ENCODE measurements around the gene SIAE. TPM values are rescaled to one million over a fixed set of nuclear protein-coding genes. Genes with fewer than 3 reads are reported as not detected.

Gene SIAE
- total and polyA plus RNA-seq, 2 of the 8 experiments (the other 6 are each of a cell fraction or from before 2014, with no cell fraction given): 2.3 to 3.7 TPM

GRCh38 chr11:124638500-124638899 lies 35.0 kb downstream of the SIAE start (continued):
- TF ChIP-seq CHD1 (IDR thresholded peaks at IDR 0.05; ENCODE audit: low read depth, low read length) (no peak), ATF2 (IDR thresholded peaks at IDR 0.05; ENCODE audit: low read length) (no peak), ASH2L (IDR thresholded peaks at IDR 0.05; ENCODE audit: low read length) (no peak), POLR2A (IDR thresholded peaks at IDR 0.05; ENCODE audit: control extremely low read depth in 1 of 2, low read depth in 2 of 2, low read length in 2 of 2) (no peak), POU5F1 (IDR thresholded peaks at IDR 0.05; ENCODE audit: low read depth, low read length) (no peak), YY1 (IDR thresholded peaks at IDR 0.05; ENCODE audit: low read depth, low read length) (no peak)
